Gastrocnemius medialis (tissue), 4 donors: Measurements from ENCODE around the gene BCOR. TPM values are rescaled to one million over a fixed set of nuclear protein-coding genes. Genes with fewer than 3 reads are reported as not detected.

Experiments used
- ATAC-seq, 2 donors: fragments of 150-250 bp; one replicate each; pipeline ENCODE4 v1.9.1; 2016
- DNase-seq, 2 donors: peaks; one replicate each; pipeline ENCODE4 v3.0.0-alpha.2; 2019
- H3K27ac ChIP-seq, 4 donors: fragments of 200-600 bp; sonication (generic); 1 replicate in 1 of 4; 2 replicates in 3 of 4; pipeline ENCODE4 v1.5.1; 2016 to 2018; ENCODE audit warnings: mild to moderate bottlenecking in 2 of 4, moderate library complexity in 1 of 4
- H3K27me3 ChIP-seq, 3 donors: fragments of 200-600 bp; sonication (generic) in 2 of 3; 1 replicate in 1 of 3; 2 replicates in 2 of 3; pipeline versions ENCODE4 v1.5.1 to v1.6.0; 2016 to 2019; ENCODE audit warnings: mild to moderate bottlenecking in 1 of 3, moderate library complexity in 1 of 3
- H3K36me3 ChIP-seq, 2 donors: fragments of 200-600 bp; sonication (generic) in 1 of 2; one replicate each; pipeline ENCODE4 v1.5.1; 2017 to 2018
- H3K4me1 ChIP-seq, 2 donors: fragments of 200-600 bp; sonication (generic) in 1 of 2; one replicate each; pipeline ENCODE4 v1.5.1; 2016 to 2017; ENCODE audit warnings: mild to moderate bottlenecking in 2 of 2
- H3K4me3 ChIP-seq, 4 donors: fragments of 200-600 bp; sonication (generic) in 3 of 4; 1 replicate in 1 of 4; 2 replicates in 3 of 4; pipeline ENCODE4 v1.5.1; 2016 to 2019; ENCODE audit warnings: mild to moderate bottlenecking in 2 of 4
- H3K9me3 ChIP-seq, 3 donors: fragments of 200-600 bp; sonication (generic) in 2 of 3; 1 replicate in 1 of 3; 2 replicates in 2 of 3; pipeline ENCODE4 v1.5.1; 2016 to 2019
- CTCF ChIP-seq, 5 experiments: fragments of 450-650 bp in 3 of 5; fragments of 200-600 bp in 2 of 5; sonication (generic) in 2 of 5; IDR thresholded peaks in 4 of 5; conservative IDR thresholded peaks in 1 of 5; 1 replicate in 4 of 5; 2 replicates in 1 of 5; pipeline ENCODE4 v1.5.1; 2016 to 2019; ENCODE audit warnings: antibody characterized with exemption in 5 of 5, mild to moderate bottlenecking in 3 of 5, moderate library complexity in 3 of 5
- POLR2A ChIP-seq, 2 donors: fragments of 450-650 bp; IDR thresholded peaks; one replicate each; pipeline ENCODE4 v1.6.1; 2017; ENCODE audit warnings: antibody characterized with exemption in 2 of 2, mild to moderate bottlenecking in 2 of 2, moderate library complexity in 2 of 2
- in situ Hi-C, 4 donors: fragments of 200-750 bp; cut with MboI; loops; one replicate each; pipeline versions ENCODE4 v1.15.0 to v1.8.0; 2017; ENCODE audit warnings: low sequenced_read_pairs in 4 of 4
- intact Hi-C: fragments of 100-400 bp; cut with DNase I; formaldehyde crosslinking; loops from one replicate; pipeline ENCODE4 v1.15.1; 2023; ENCODE audit warnings: low total_unique reads
- total RNA-seq, 4 donors: library from RNA; depleted of rRNA; stranded (reverse); fragments of >200 nt; gene quantifications; one replicate each; pipeline versions ENCODE4 v1.1.0 to v1.2.3, GENCODE V29; 2016

Gene BCOR
- total RNA-seq, 4 donors from 2014 or later = 6.5 to 43.8 (median 18.4) TPM

- TF ChIP-seq POLR2A (IDR thresholded peaks at IDR 0.05) (no peak), CTCF (IDR thresholded peaks at IDR 0.05 in 4 of 5, conservative IDR thresholded peaks at IDR 0.05 in 1 of 5) (no peak)
- Histone ChIP-seq H3K4me1 (peaks cover 8 to 55% of the 10 kb centered on the region in 2 donors), H3K36me3 (no peaks in the 10 kb centered on the region), H3K9me3 (no peaks in the 10 kb centered on the region), H3K4me3 (no peak overlapping the region), H3K27me3 (peaks cover 0 to 19% (median 14%) of the 10 kb centered on the region in 3 donors), H3K27ac (no peak overlapping the region)
- in situ Hi-C loops = loop anchor here in 1 of 4 donors (10.0 kb wide), 1 partner anchor 53 kb away; no protein-coding TSS in a partner anchor
- no peak for ATAC-seq
- no peak for DNase-seq
- intact Hi-C loops = loop anchor here (10.0 kb wide), 3 partner anchors 173 to 357 kb away; no protein-coding TSS in a partner anchor
Observed at GRCh38 chrX:40091691-40092421, 5.9 kb downstream of the BCOR start.

GRCh38 chrX:40090961-40091360 is 6.8 kb downstream of the BCOR start:
- H3K4me3 ChIP-seq = peak overlapping the region in 2 of 4 donors; percentile 46 to 48
- in situ Hi-C loops = loop anchor here in 1 of 4 donors (10.0 kb wide), 1 partner anchor 54 kb away; no protein-coding TSS in a partner anchor
- intact Hi-C loops = loop anchor here (10.0 kb wide), 3 partner anchors 174 to 356 kb away; no protein-coding TSS in a partner anchor
- H3K27me3 ChIP-seq = peaks cover 0 to 18% (median 9%) of the 10 kb centered on the region in 3 donors
- H3K4me1 ChIP-seq = peaks cover 8 to 60% of the 10 kb centered on the region in 2 donors
- no peak overlapping the region for H3K27ac ChIP-seq
- DNase-seq (no peak), ATAC-seq (no peak)
- no peaks in the 10 kb centered on the region for H3K36me3 ChIP-seq
- TF ChIP-seq POLR2A (IDR thresholded peaks at IDR 0.05) (no peak), CTCF (IDR thresholded peaks at IDR 0.05 in 4 of 5, conservative IDR thresholded peaks at IDR 0.05 in 1 of 5) (no peak)
- H3K9me3 ChIP-seq = no peaks in the 10 kb centered on the region

GRCh38 chrX:40090050-40090804 is 7.5 kb downstream of the BCOR start:
- TF ChIP-seq CTCF (IDR thresholded peaks at IDR 0.05 in 4 of 5, conservative IDR thresholded peaks at IDR 0.05 in 1 of 5) = no peak
- TF ChIP-seq POLR2A (IDR thresholded peaks at IDR 0.05) = no peak
- intact Hi-C loops (loop anchor here (10.0 kb wide), 3 partner anchors 175 to 355 kb away; no protein-coding TSS in a partner anchor), in situ Hi-C loops (loop anchor here in 1 of 4 donors (10.0 kb wide), 1 partner anchor 55 kb away; no protein-coding TSS in a partner anchor)
- DNase-seq (no peak), ATAC-seq (peak in 1 of 2 donors; percentile 6)
- Histone ChIP-seq H3K27me3 (peaks cover 0 to 18% (median 5%) of the 10 kb centered on the region in 3 donors), H3K9me3 (no peaks in the 10 kb centered on the region), H3K36me3 (no peaks in the 10 kb centered on the region), H3K4me3 (peak overlapping the region; percentile 43 to 49 (median 47)), H3K27ac (peak overlapping the region; percentile 20 to 68 (median 42)), H3K4me1 (peaks cover 8 to 67% of the 10 kb centered on the region in 2 donors)

- ATAC-seq (no peak), DNase-seq (no peak)
- intact Hi-C loops (no loop called here), in situ Hi-C loops (no loop called here)
- Histone ChIP-seq H3K36me3 (no peaks in the 10 kb centered on the region), H3K27me3 (peaks cover 0 to 12% (median 5%) of the 10 kb centered on the region in 3 donors), H3K4me1 (peaks cover 8 to 70% of the 10 kb centered on the region in 2 donors), H3K4me3 (no peak overlapping the region), H3K9me3 (no peaks in the 10 kb centered on the region), H3K27ac (peak overlapping the region in 1 of 4 donors; percentile 68)
- TF ChIP-seq POLR2A (IDR thresholded peaks at IDR 0.05) (no peak), CTCF (IDR thresholded peaks at IDR 0.05 in 4 of 5, conservative IDR thresholded peaks at IDR 0.05 in 1 of 5) (no peak)
Observed at GRCh38 chrX:40088803-40089540, 8.8 kb downstream of the BCOR start.
